HG02642 (cell line): ENCODE results near the gene BRWD1.
A peak's percentile ranks its signal among the peaks of the same experiment; 100 is the strongest.

Experiments
- ATAC-seq: cut with Tn5 transposase; IDR thresholded peaks from one replicate; pipeline ENCODE4 v1.9.1; 2021; ENCODE audit warnings: mild to moderate bottlenecking; ENCODE audit not compliant: unreplicated experiment, poor library complexity

BRWD1 gene

DNA sequence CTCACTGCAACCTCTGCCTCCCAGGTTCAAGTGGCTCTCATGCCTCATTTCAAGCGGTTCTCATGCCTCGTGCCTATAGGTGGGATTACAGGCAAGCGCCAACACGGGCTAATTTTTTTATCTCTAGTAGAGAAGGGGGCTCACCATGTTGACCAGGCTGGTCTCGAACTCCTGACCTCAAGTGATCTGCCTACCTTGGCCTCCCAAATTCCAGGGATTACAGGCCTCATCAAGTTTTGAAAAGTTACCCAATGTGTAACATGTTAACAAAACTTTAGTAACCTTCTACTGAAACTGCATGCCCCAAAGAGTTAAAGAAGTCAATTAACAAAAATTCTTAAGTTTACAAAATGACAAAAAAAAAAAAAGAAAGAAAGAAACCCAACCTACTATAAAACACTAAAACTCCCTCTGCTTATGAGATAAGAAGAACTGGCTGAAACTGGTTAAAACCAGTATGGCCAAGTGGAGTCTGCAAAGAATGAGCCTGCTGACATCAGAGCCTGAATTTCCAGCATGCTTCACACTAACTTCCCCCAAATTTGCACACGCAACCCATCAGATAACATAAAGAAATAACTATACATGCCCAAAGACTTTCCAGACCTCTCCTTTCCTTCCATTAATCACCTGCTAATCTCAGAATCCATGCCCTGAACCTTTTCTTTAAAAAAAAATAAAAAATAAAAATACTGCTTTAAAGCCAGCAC lies 104.7 kb downstream of the BRWD1 start:
- ATAC-seq, result no peak

DNA sequence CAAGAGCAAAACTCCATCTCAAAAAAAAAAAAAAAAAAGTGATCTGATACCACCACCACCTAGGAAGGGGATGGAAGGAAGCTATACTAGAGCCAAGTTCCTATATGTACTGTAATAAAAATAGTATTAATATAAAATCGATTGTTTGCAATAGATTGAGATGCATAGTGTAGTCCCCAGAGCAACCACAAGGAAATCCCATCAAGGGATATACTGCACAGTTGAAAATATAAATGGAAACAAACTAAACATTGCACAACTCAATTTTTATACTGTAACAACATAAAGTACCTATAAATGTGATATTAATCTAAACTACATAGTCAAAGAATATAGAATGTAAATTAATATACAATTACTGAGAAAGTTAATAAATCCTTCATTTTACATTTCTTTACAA lies 109.3 kb downstream of the BRWD1 start:
- no peak for ATAC-seq

DNA sequence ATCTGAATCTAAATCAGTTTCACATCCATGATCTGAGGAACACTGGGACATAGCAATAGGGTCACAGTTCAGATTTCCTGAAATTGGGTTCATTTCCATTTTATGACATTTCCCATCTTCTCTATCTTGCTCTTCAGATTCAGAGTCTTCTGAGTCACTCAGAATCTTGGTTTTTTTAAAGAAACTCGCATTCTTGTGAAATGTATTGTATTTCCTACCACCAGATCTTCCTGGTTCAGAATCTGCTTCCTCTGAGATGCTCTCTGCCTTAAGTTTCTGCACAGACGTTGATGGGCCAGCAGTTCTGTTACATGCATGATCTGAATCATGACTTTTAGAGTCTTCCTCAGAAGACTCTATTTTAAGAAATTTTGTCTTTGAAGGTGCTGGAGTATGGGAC lies 114.6 kb downstream of the BRWD1 start:
- no peak for ATAC-seq

DNA sequence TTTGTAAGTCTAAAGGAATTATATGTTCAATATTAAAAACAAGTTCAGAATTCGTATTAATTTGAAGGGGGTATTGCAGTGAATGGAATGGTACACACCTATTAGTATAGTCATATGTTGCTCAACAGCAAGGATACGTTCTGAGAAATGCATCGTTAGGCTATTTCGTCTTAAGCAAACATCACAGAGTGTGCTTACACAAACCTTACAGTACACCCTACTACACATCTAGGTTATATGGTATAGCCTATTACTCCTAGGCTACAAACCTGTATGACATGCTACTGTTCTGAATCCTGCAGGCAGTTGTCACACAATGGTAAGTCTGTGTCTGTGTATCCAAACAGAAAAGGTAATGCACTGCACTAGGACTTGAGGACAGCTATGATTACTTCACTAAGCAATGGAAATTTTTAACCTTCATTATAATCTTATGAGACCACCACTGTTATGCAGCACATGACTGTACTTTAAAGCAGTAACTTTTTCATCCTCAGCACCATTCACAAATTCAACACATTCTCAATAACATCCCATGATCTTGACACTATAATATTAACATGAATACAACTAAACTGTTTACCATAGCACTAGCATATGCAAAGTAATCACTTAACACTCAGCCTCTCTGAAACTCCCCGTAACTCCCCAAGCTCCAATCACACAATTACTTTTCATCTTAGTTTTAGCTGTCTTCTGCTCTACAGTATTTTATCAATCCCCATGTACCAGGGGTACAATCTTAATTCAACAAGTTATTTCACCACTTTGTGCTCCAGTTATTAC lies 115.8 kb downstream of the BRWD1 start:
- ATAC-seq, result no peak

DNA sequence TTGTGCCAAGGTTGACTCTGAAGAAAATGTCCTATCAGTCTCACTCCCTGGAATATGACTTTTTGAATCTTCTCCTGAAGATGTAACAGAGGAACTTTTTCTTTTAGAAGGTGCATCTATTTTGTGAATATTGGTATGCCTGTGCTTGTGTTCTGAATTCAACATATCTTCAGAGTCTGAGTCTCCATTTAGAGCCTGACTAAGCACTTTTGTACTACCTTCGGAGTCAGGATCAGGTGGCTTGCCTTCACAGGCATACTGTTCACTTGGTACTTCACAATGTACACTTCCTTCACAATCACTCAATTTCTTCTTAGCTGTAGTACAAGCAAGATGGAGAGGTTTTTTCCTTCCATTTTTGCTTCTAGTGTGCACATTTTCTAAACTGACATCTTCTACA lies 116.6 kb downstream of the BRWD1 start:
- ATAC-seq, result no peak

DNA sequence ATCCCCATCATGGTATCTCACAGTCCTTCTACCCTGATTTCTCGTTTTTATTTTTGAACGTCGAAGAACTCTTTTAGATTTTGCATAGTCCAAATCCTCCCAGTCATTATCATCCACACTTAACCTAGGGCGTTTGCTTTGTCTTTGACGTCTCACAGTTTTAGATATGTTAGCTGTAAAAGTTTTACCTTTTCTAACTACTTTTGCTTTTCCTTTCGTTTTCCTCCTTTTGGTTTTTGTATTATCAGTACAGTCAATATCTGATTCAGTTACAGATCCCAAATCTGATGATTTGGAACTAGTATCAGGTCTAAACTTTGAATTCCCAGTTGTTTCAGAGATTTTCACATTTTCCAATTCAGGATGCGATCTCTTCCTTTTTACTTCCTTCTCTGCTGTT lies 117.1 kb downstream of the BRWD1 start:
- ATAC-seq, result no peak

DNA sequence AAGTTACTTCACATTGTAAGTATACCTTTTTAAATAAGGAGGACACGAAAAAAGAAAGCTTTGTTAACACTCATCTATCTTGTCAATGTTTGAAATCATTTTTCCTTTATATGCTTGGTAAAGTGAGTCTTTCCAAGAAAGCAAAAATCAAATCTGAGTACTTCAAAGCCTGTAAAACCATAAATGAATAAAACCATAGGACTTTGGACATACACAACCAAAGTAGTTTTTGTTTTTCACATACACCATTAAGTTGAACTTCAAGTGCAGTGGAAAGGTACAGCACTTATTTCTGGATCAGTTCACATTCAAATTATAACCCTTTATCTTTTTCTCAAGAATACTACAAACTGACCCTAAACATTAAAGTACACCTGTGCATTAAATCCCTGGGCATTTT lies 120.1 kb downstream of the BRWD1 start:
- ATAC-seq, result no peak

DNA sequence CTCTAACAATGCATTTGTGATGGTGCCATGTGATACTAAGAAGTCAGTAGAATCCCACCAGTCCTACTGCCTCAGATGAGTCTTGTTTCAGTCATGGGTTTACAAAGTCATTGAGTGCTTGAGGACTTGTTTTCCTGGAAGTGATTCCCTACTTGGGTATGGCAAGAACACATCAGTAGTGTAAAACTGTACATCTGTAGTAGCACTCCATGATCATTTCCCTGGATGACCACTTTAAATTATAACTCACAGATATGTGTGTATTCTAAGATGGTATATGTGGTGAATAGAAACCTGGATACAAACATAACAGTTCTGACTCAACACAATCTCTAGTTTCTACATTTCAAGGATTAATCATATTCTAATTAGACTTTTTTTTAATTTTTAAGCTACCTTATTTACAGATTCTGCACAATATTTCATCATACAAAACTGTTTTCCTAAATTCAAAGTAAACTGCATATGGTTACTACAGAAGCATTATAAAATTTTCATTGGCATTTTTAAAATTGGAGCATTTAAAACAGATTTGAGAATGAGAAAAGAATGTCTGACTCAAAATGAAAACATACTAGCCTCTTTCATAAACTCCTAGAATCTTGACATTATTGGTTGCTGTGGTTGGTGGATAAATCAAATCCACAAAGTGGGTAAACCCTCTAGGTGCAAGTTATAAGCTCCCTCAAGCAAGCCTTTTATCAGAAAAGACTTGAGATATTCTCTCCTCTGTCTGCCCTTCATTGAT lies 123.4 kb downstream of the BRWD1 start:
- ATAC-seq, result no peak

DNA sequence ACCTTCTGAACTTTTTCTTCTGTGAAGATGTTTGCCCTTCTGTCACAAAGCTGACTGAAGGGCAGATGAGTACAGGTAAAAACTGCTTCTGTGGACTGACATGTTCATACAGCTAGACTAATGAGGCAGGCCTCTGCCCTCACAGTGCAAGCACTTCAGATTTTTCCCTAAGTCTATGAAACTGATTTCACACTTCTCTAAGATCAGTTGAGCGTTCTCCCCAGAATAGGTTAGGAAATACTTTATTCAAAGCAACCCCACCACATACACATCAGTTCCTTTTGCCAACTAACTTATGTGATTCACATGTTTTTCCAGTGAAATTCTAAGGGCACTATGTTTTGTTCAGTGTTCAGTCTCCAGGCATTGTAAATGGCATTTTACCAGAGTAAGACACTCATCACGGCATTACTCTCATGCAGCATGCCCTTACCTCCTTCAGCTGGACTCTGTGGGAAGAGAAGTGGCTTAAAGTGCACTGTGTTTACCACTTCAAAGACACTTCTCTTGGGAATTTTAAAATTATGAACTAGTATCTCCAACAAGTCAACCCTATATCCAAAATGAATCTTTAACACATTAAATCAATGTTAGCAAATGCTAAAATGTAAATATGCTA lies 124.8 kb downstream of the BRWD1 start:
- ATAC-seq, result no peak

DNA sequence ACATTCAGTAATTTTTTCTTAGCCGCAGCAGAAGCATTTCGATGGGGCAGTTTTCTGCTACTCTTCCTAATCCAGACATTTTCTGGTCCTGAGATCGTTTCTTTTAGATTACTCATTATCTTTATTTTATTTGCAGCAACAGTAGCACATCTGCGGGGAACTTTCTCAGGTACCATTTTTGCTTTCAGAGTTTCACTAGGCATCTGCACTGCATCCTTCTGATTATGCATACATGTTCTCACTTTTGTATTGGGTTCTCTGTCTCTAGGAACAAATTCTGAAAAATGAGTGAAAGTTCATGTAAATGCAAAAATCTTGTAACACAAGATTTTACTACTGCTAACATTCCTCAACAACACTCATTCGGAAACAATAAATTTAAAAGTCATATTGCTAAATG lies 126.3 kb downstream of the BRWD1 start:
- ATAC-seq, result no peak

DNA sequence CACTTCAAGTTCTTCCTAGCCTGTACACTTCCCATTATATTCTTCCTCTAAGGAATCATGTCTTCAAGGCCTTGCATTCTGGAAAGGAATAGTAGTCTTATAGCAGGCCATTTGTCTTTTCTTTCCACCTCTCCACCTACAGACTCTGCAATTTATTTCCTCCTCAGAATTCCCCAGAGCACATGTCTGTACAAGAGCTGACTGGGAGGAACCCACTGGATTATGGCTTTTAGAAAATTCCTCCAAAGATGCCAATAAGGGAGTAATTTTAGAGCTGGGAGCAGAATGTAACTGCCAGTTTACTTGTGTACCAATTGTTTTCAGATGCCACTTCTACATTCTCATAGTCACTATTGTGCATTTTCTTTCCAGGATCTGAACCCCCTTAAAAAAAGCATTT lies 126.8 kb downstream of the BRWD1 start:
- no peak for ATAC-seq

DNA sequence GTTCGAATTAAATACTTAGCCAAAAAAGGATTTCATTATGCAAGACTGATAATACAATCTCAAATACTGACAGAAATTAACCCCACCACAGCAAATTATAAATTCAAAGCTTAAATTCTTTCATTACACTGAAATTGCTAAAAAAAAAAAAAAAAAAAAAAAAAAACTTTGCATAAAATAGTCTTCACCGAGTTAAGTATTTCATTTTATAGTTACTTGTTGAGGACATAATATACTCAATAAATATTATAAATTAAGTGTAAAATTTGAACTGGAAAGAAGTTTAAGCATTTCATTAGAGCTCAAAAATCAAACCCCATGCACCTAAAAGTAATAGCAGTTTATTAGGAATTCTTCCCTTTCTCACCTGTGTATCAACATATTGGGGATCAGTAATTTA lies 128.3 kb downstream of the BRWD1 start:
- no peak for ATAC-seq

DNA sequence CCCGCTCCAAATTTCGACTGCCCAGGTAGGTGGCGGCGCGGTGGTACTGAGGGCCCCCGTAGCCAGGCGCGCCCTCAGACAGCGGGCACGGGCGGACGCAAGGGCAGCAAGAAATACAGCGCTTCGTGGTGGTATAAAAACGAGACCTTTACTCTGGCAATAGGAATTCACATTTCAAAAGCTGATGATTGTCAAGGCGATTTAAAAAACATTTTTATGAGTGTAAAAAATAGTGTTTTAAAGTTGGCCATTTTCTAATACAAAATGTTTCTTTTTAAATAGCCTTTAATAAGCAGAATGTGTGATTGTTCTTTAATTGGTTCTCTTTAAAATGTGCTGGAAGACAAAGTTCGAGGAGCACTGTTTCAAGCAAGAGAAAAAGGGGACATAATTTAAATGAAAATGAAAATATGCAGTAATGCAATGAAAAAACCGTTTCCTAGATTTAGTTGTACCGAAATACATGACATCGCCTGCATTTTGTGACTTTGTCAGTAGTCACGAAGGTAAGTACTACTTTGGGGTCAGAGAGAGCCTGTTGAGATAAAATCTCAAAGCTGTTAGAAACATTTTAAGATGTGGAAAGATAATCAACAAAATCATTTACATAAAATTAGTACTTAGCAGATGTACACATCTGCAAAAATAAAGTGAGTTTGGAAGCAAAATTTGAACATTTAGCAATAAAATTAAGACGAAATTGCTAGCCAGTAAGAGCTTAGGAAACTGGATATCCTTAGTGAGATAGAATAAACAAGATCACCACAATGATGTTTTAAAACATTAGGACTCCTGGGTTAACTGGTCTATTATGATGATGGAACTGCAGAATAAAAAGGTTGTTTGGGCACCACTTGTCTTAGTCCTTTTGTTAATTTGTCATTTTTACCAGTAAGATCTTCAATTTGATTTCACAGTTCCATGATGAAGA lies 129.1 kb downstream of the BRWD1 start:
- ATAC-seq, result no peak

DNA sequence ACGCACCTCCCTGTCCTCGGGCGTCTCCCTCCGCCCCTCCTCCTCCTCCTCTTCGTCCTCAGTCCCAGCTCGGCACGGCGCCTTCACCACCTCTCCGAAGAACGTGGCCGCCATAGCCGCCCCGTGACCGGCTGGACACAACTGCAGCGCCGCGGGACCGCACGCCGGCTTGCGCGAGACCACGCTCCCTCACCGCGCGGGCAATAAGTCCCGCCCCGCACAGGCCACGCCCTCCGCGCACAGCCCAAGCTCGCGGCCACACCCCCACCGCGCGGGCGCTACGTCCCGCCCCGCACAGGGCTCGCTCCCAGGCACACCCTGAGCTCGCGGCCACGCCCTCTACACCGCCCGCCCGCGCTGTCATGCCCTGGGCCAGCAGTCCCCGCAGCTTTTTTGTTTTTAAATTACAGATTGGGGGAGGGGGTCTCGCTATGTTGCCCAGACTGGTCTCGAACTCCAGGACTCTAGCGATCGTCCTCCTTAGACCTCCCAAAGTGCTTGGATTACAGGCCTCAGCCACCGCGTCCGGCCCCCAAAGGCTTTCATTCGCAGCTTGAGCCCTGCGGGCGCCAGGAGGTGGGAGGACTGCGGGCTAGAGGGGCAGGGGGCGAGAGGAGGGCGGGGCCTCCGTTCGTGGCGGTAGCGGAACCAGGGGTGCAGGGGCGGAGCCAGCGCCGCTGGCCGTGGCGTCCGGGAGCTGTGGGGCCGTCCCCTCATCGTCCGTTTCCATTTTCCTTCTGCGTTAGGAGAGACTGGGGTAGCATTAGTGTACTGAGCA lies 130.0 kb downstream of the BRWD1 start, which contains the start of gene PSMG1:
PSMG1 (minus strand) TSS at position 180 of the 778 bp plus-strand sequence; CDS start at position 114, 66 bp downstream.
- ATAC-seq, result peak; percentile 89

DNA sequence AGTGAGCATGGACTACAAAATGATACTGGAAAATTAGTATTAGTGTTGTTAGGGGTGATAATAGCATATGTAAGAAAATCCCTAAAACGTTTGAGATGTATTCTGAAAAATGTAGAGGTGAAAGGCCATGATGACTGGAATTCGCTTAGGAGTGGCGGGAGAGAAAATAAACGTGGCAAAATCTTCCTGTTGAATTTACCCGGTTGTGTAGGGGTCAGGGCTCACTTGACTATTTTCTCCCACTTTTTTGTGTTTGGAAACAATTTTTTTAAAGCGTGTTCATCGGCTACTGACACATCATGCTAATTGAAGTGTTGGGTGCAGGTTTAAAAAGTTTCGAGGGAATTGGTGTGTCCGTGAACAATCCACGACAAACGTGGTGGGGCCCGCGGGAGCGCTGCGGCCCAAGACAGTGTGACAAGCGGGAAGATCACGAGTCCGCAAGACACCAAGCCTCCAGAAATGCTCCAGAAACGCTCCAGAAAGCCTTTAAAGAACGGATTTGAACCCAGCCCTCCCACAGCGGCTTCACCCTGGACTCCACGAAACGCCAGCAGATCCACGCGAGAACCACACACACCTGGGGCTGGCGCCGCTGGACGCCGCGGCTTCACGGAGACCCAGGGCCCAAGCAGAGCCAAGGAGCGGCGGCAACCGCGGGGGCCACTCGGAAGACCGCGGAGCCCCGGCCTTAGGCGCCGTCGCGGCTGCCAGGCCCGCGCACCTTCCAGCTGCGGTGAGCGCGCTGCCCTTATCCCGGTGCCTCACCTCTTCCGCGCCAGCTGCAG lies 130.8 kb downstream of the BRWD1 start:
- no peak for ATAC-seq

DNA sequence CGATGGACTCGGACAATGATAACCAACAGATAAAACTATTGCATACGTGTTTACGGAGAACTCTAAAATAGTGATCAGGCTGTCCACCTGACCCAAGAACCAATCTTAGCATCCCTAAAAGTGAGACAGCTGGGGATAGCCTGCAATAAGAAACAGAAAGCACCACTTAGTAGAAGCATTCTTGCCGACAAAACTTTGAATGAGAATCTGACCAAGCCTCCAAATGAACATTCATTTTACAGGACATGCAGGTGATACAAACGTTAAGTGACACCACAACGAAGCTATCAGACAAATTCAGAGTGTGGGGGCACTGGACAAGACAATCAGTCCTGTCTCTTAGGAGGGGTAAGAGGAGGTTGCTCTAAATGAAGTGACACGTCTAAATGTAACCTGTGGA lies 131.4 kb downstream of the BRWD1 start:
- ATAC-seq, result no peak

DNA sequence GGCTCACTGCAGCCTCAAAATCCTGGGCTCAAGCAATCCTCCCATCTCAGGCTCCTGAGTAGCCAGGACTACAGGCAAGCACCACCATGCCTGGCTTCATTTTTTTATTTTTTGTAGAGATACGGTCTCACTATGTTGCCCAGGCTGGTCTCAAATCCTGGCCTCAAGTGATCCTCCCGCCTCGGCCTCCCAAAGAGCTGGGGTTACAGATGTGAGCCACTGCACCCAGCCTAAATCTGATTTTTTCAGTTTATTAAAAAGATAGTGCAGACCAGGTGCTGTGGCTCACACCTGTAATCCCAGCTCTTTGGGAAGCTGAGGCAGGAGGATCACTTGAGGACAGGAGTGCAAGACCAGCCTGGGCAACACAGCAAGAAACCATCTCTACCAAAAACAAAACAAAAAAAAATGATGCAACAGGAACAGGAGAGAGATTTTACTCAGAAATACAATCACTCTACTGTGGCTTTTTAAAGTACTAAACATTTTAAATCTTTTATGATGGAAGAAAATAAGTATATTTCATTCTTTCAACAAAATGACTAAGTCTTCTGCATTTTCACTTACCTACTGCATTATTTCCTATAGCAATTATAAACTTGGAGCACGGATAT lies 132.1 kb downstream of the BRWD1 start:
- ATAC-seq, result no peak
